SKM-1 treated with dmso at 0.1 percent for 144 hours (cell line): ENCODE data around the gene HPCAL1.

Source experiments
- DNase-seq: peaks from one replicate; lab custom pipeline; 2025; ENCODE audit not compliant: unreplicated experiment; lab: John Stamatoyannopoulos, UW

HPCAL1 gene

DNA sequence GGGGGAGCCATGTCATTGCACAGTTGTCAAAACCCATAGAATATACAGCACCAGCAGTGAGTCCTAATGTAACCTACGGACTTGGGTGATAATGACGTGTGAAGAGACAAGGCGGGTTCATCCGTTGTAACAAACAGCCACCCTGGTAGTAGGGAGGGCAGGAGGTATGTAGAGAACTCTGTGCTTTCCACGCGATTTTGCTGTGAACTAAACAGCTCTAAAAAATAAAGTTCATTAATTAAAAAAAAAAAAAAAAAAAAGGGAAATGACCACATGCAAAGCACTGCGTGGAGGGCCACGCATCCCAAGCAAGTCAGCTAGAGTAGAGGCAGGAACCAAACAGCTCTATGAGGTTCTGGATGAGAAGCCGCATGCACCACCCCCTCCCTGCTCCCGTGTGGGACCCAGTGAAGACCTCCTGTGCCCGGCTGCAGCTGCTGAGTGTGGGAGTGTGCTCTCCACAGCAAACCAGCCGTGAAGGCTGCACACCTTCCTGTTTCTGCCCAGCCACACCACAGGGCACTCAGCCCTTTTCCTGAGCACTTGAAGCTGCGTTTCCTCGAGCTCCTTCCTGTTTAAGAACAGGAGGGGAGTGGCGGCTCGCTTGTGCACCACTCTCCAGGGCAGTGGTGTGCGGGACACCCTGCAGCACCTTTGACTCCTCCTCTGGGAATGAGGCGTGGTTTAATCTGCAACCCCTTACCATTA, 79.8 kb downstream of the HPCAL1 start:
- DNase-seq, result peak; percentile 90

DNA sequence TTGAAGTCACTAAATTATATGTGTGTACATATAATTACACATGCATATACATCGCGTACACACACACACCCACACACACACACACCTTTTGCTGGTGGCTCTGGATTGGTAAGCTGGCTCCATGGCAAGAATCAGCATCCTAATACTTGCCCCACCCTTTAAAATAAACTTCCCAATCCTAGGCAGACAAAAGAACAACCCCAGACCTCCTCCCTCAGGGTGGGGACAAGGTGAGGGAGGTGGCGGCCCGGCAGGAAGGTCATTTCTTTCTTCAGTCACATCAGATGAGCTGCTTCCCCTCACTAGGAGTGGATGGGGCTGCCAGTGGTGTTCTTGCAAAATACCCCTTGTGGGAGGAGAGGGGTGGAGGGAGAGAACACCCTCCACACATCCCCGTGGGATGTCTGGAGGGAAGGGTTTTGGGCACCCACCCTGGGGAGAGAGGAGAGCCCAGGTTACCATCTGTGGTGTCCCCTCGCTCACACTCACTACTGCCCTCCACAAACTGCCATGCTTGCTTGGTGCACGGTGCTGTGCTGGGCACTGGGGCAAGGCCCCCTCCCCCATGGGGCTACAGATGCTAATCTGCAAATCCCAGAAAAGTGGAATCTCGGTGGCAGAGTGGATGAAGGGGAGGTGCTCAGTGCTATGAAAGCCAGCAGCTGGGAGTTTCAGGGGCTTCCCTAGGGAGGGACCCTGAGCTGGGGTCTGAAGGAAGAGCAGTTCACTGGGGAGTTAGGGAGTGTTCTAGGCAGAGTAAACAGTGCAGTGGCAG, 81.4 kb downstream of the HPCAL1 start:
- peak; percentile 21 for DNase-seq

DNA sequence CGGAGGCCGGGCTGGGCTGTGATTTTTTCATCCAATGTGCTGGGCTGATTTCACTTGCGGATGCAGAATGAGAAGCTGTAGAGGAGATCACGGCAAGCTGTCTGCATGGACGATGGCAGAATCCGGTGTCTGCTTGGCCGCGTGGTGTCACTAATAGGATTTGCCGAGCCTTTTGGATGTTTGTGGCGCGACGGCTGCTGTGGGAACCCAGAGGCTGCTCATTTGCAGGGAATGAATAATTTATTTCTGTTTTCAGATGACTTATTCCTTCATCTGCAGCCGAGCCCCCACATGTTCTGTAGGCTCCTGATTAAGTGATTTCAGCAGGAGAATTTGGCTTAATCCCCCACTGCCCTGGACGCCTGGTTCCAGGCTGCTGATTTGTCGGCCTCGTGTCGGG, 82.8 kb downstream of the HPCAL1 start:
- no peak for DNase-seq

DNA sequence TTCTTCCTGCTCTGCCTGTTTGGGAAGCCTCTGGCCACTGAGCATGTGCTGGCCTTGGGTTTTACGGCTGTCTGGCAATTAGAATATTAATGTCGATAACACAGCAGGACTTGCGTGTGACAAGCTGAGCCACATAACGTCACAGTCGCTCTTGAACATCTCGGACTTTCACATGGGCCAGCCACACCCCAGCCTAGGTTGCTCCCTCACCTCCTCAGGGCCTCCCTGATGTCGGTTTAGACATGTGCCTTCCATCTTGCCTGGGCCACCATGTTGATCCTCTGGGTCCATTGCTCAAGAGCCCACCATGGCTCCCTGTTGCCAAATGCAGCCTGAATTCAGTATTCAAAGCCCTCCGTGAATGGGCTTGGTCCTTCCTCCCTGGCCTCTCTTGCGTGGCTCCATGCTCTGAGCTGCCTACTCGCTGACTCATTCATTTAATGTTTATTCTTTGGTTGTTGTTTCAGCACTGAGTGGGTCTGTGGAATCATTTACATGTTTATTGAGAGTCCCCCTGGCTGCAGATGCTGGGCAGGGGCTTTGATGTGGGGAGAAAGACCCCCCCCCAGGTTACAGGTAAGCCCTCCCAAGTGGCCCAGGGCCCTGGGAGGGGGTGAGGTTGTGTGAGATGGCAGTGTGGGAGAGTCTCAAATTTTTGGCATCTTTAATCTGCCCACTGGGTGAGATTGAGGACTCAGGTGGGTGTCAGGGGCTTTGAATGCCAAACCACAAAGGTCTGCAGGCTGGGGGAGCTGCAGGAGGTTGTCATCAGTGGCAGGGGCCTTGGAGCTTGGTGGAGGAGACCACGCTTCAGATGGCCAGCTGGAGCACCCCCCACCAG, 83.4 kb downstream of the HPCAL1 start:
- DNase-seq, result no peak

DNA sequence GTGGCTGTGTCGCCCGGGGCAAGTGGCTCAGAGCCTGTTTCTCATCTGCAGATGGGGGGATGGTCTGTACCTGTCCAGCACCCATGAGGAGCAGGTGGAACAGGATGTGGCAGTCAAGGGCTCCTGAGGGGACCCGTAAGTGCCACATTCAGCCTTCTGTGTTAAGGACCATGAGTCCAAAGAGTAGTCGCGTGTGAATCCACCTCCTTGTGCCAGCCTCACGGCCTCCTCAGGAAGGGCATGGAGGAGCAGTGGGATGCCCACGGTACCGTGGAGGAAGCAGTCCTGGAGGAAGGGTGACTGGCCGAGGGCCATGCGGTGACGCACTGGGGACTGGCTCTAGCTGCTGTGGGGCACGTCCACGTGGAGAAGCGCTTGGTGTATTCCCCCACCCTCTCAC, 84.3 kb downstream of the HPCAL1 start:
- no peak for DNase-seq

DNA sequence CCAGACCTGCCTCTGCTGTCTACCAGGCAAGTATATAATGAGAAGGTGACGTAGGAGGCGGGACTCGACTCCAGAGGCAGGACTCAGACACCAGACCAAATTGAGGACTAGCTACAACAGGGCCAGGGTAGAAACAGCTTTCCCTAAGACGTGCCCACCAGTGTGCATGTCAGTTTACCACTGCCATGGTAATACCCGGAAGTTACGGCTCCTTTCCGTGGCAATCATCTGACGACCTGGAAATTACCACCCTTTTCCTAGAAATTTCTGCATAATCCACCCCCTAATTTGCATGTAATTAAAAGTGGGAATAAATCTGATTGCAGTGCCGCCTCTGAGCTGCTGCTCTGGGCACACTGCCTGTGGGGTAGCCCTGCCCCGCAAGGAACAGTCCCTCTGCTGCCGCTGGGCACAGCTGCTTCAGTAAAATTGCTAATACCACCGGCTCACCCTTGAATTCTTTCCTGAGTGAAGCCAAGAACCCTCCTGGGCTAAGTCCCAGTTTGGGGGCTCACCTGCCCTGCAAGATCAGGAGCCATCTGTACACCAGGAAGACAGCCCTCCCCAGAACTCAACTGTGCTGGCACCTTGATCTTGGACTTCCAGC, 86.4 kb downstream of the HPCAL1 start:
- no peak for DNase-seq

DNA sequence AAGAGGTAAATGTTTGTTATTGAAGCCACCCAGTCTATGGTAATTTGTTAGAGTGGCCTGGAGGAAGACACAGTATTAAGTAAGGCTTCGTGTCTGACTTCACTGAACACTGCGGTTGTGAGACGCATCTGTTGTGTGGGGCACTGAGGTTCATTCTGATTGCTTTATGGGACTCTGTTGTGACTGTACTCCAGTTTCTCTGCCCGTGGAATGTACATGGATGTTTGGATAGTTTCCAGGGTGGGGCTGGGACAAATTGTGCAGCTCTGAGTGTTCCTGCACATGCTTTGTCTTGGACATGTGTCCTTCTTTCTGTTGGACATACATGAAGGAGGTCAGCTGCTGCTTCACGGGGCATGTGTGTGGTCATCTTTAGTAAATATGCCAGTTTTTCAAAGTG, 86.9 kb downstream of the HPCAL1 start:
- no peak for DNase-seq

DNA sequence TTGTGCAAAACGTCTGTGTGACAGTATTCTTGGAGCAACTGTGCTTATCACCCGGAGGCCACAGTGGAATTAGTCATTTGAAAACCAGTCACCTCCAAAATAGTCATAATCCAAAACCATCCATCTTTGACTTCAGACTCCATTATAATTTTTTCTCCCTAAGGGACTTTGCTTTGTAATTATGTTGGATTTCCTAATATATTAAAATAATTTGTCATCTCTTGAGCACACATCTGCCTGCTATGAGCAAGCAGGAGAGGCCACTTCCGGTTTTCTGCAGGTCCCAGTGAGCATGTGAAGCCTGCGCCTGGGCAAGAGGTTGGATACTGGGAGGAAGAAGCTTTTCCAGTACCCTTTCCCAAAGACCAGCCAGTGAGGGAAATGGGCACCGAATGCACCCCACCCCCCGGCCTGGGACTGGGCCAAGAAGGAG, 87.7 kb downstream of the HPCAL1 start:
- DNase-seq, result no peak

DNA sequence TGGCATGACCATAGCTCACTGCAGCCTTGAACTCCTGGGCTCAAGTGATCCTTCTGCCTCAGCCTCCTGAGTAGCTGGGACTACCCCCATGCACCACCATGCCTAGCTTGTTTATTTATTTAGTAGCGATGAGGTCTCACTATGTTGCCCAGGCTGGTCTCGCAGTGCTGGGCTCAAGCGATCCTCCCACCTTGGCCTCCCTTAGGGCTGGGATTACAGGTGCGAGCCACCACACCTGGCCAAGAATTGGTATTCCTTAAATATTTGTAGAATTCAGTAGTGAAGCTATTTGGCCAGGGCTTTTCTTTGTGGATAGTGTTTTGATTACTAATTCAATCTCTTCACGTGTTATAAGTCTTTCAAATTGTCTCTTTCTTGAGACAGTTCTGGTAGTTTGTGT, 89.4 kb downstream of the HPCAL1 start:
- DNase-seq, result no peak

DNA sequence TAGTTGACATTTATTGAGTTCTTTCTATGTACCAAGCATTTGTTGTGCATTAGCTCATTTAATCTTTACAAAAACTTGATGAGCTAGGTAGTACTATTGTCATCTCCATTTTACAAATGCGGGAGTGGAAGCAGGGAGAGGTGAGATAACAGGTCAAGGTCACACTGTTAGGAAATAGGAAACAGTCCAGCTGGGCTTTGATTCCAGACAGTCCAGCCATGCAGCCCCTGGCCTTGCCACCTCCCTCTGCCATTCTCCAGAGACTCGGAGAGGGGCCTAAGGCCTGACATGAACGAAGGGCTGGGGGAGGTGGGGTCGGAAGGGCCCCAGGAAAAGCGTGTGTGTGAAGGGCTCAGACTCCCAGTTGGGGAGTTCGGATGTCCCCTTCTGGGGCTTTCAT, 89.8 kb downstream of the HPCAL1 start:
- no peak for DNase-seq

DNA sequence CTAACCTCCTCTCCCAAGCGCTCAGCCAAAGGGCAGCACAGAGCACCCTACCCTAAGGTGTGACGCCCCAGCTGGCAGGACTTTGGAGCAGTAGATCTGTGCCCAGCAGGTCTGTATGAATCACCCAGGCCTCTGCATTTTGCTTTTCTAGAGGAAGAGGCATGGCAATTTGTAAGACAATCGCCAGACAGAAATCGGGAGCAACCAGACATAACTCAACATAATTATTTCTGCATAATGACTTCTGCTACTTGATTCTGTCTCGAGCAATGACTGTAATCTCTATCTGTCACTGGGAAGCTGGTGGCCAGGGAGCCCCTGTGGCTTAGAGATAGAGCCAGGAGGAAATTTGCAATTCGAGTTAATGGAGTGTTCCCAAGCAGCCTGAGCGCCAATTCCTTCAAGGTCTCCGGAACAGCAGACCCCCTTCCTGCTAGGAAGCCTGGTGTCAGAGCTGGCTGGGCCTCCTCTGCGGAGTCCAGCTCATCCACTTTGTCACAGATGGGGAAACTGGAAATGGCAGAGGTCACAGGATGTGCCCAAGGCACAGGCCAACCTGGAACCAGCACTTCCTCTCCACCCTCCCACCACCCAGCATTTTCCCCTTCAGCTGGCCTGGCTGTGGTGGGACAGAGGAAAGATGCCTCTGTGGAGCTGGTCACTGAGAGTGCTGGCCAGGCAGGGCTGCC, 90.4 kb downstream of the HPCAL1 start:
- DNase-seq, result no peak

DNA sequence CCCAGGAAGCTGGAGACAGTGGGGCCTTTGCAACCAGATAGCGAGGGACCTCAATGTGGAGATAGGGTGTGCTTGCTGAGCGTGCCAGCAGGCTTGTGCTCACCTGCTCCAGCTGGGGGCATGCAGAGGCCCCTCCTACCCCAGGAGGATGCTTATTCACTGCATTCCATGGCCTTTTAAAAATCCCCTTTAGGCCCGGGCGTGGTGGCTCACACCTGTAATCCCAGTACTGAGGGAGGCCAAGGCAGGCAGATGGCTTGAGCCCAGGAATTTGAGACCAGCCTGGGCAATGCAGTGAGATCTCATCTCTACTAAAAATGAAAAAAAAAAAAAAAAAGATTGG, 90.9 kb downstream of the HPCAL1 start:
- DNase-seq, result no peak

DNA sequence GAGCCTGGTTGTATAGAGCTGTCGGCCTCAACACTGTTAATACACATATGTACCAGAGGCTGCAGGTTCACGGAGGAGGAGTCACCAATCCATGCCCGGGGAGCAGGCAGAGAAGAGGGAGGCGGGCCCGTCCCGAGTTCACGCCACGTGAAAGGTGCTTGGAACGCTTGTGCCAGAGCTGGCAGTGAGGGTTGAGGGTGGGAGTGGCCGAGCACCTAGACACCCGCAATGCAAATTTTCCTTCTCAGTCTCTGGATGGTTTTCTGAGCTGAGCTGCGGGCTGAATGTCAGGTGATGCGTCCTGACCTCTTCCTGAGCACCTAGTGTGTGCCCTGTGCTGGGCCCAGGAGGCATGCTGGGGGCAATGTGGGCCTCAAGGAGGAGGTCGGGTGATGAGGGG, 93.2 kb downstream of the HPCAL1 start:
- no peak for DNase-seq

DNA sequence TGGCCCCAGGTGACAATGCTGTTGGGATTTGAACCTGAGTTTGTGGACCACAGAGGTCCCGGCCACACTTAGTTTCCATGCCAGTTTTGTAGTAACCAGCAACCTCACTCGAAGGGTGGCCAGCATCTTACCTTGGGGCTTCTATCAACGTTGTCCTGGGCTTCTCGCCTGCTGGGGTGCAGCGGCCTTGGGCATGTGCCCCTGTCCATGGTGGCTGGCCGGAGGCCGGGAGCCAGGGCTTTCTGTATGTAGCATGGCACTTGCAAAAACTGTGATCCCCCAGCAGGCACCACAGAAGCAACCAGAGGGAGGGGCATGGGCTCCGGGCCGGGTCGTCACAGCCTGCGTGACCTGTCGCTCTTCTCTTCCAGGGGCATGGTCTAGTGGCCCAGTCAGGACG, 93.8 kb downstream of the HPCAL1 start:
- no peak for DNase-seq

DNA sequence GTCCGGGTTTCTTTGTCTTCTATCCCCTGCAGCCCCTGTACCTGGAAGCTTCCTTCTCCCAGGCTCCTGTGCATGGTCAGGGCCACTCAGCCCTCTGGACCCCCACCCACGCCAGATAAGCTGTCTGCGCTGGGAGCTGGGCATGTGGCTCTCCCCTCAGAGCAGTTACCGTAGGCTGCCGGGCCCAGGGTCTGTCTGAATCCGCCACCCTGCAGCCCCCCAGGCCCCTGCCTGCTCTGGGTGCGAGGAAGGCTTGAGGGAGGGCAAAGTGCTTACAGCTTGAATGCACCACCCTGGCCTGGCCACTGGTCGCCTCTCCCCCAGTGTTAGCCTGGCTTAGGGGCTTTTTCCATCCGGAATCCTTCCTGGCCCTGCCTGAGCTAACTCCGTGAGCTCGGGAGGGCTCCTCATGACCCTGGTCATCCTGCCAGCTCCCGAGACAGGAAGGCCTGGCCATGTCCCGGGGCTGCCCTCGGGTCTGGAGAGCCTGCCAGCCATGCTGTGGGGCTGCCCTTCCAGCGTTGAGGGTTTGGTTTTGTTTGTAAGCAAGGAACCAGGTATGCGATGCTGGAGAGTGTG, 94.7 kb downstream of the HPCAL1 start:
- DNase-seq, result no peak

DNA sequence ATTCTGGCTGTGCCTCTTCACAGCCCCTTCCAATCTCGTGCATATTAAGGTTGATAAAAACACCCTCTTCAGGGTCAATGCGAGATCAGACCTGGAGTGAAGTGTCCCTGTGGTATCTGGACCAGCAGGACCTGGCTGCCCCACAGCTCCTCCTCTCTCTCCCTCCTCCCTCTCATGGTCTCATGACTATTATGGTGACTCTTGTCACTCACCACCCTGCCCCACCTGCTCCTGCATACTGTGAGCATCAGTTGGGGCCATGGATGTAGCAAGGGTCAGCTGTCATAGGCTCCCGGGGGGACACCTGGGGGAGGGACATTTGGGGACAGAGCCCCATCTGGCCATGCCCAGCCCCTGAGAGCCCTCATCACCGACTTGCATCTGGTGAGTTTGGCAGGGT, 95.2 kb downstream of the HPCAL1 start:
- no peak for DNase-seq

DNA sequence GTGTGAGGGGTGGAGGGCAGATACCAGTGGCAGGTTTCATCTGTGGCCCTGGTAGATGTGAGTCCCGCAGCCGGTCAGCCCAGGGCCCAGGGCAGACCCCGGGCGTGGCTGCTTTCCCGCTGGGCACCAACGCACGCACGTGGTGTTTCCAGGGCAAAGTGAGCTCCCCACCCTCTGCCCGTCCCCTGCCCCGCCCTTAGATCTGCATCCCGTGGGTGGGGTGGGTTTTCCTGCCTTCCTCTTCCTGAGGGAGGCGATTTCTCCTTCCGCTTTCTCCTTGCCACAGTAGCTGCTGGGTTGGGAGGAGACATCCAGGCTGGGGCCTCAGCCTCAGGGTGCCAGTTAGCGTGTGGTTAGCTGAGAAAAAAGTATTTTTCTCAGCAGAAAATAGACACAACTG, 95.8 kb downstream of the HPCAL1 start:
- no peak for DNase-seq

DNA sequence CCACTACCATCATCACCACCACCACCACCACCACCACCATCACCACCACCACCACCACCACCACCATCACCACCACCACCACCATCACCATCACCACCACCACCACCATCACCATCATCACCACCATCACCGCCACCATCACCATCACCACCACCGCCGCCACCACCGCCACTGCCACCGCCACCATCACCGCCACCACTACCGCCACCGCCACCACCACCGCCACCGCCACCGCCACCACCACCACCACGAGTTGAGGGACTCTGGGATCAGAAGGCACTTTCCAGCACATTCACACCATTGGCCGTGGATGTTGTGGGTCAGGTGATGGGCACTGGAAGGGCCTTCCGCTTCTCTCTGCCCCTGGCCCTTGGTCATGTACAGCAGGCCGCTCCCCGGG, 96.7 kb downstream of the HPCAL1 start:
- no peak for DNase-seq

DNA sequence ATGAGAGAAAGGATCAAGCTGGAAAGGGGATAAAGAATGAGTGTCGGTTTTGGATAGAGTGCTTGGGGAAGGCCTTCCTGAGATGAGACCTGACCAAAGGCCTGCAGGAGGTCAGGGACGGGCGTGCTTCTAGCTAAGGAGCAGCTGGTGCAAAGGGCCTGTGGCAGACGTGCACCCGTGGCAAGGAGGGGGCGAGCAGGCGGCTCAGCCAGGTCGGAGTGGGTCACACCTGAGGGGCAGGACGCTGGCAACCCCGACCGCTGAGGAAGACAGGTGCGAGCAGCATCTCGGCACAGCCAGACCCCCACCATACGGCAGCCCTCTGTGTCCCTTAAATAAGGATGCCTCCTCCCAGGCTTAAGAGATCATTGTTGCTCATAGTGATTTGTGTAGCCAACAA, 97.3 kb downstream of the HPCAL1 start:
- no peak for DNase-seq

DNA sequence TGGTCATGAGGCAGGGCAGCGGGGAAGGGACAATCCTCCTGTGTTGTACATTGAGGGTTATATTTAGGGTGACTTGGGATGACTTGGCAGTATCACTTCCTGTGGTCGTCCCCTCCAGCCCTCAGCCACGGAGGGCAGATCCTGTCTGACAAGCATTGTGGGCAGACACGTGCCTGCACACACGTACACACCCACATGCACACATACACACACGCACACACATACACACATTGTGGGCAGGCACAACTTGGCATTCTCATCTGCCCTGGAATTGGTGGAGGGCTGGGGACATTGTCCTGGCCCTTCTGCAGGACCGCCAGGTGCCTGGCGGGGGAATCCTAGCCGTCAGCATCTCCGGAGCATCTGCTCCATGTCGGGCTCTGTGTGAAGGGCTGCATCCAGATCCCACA, 97.9 kb downstream of the HPCAL1 start:
- peak; percentile 19 for DNase-seq
